A673 (cell line): ENCODE data around the gene MDFIC2. TPM values are rescaled to one million over a fixed set of nuclear protein-coding genes. Genes with fewer than 3 reads are reported as not detected.
A peak's percentile ranks its signal among the peaks of the same experiment; 100 is the strongest.

Experiments used
- BruUV-seq: library from RNA; stranded (reverse); fragments of 400-500 nt; replicated peaks from 2 replicates; lab custom pipeline; 2021; lab: Mats Ljungman, UMichigan
- CTCF ChIA-PET: fragments of 300-600 bp; sonication (Branson Sonifier 250); formaldehyde crosslinking; loops from one replicate; lab custom pipeline; 2022; ENCODE audit warnings: antibody characterized with exemption; lab: Charles Lee
- POLR2A ChIA-PET: fragments of 300-600 bp; sonication (Branson Sonifier 250); formaldehyde crosslinking; loops from one replicate; lab custom pipeline; 2022; ENCODE audit warnings: antibody characterized with exemption; ENCODE audit not compliant: low non-redundant PET; lab: Charles Lee
- DNase-seq: peaks from one replicate; pipeline ENCODE4 v3.0.0-alpha.2; 2015; ENCODE audit warnings: low spot score
- H3K27ac ChIP-seq: fragments of 200-600 bp; sonication (generic); 2 replicates; pipeline ENCODE4 v1.5.1; 2016; ENCODE audit warnings: mixed run types, low read depth, mild to moderate bottlenecking, mixed read lengths, antibody characterized with exemption, low read length; ENCODE audit not compliant: poor library complexity, severe bottlenecking
- H3K27me3 ChIP-seq: fragments of 200-600 bp; sonication (generic); replicated peaks from 2 replicates; pipeline ENCODE4 v1.6.1; 2017; ENCODE audit warnings: mixed run types, low read depth, mild to moderate bottlenecking, mixed read lengths, antibody characterized with exemption, low read length; ENCODE audit not compliant: insufficient read depth, poor library complexity
- H3K36me3 ChIP-seq: fragments of 200-600 bp; sonication (generic); 2 replicates; pipeline ENCODE4 v1.6.1; 2016; ENCODE audit warnings: mixed run types, mild to moderate bottlenecking, mixed read lengths, antibody characterized with exemption, low read length; ENCODE audit not compliant: insufficient read depth, poor library complexity, severe bottlenecking
- H3K4me1 ChIP-seq: fragments of 200-600 bp; sonication (generic); 2 replicates; pipeline ENCODE4 v1.6.1; 2017; ENCODE audit warnings: mixed run types, mild to moderate bottlenecking, mixed read lengths, antibody characterized with exemption, low read length; ENCODE audit not compliant: insufficient read depth, poor library complexity, severe bottlenecking
- H3K4me3 ChIP-seq: fragments of 200-600 bp; sonication (generic); 2 replicates; pipeline ENCODE4 v1.5.1; 2016; ENCODE audit warnings: low read depth, mixed run types, mild to moderate bottlenecking, mixed read lengths, low read length; ENCODE audit not compliant: poor library complexity, severe bottlenecking
- H3K9me3 ChIP-seq: fragments of 200-600 bp; sonication (generic); 2 replicates; pipeline ENCODE4 v1.6.1; 2016; ENCODE audit warnings: mixed run types, low read depth, mild to moderate bottlenecking, mixed read lengths, antibody characterized with exemption, low read length; ENCODE audit not compliant: poor library complexity, severe bottlenecking
- CTCF ChIP-seq: fragments of 300-800, 200-600 bp; sonication (generic); conservative IDR thresholded peaks from 2 replicates; pipeline ENCODE4 v1.5.1; 2017; ENCODE audit warnings: low read depth, mild to moderate bottlenecking, antibody characterized with exemption, low read length, moderate library complexity, mixed read lengths
- EZH2 ChIP-seq: fragments of 200-600 bp; sonication (generic); IDR thresholded peaks from 2 replicates; pipeline ENCODE4 v1.6.1; 2017; ENCODE audit warnings: borderline replicate concordance, low read depth, mild to moderate bottlenecking, mixed read lengths, antibody characterized with exemption, low read length; ENCODE audit not compliant: poor library complexity, severe bottlenecking
- intact Hi-C: fragments of 100-400 bp; cut with micrococcal nuclease; formaldehyde crosslinking; loops from one replicate; pipeline ENCODE4 v1.10.0; 2022; ENCODE audit not compliant: unreplicated experiment
- total RNA-seq: library from RNA; stranded (reverse); gene quantifications from 2 replicates; pipeline ENCODE4 v1.2.3, GENCODE V29; 2021

Gene MDFIC2
- total RNA-seq, 1 experiment from 2014 or later, result not detected

GRCh38 chr3:70309591-70309990, 2.8 kb downstream of the MDFIC2 start:
- no TSS peak for BruUV-seq
- no peak for TF ChIP-seq CTCF
- H3K9me3 ChIP-seq, result no peaks in the 10 kb centered on the region
- no peak for DNase-seq
- intact Hi-C loops, result no loop called here
- H3K4me1 ChIP-seq, result no peaks in the 10 kb centered on the region
- no peaks in the 10 kb centered on the region for H3K36me3 ChIP-seq
- H3K4me3 ChIP-seq, result no peak overlapping the region
- CTCF ChIA-PET, result no interaction called here
- H3K27me3 ChIP-seq, result no peaks in the 10 kb centered on the region
- H3K27ac ChIP-seq, result no peak overlapping the region
- POLR2A ChIA-PET, result no interaction called here

GRCh38 chr3:70308760-70309159, 3.7 kb downstream of the MDFIC2 start:
- no peak overlapping the region for H3K27ac ChIP-seq
- H3K36me3 ChIP-seq, result no peaks in the 10 kb centered on the region
- H3K4me3 ChIP-seq, result no peak overlapping the region
- H3K9me3 ChIP-seq, result no peaks in the 10 kb centered on the region
- H3K4me1 ChIP-seq, result no peaks in the 10 kb centered on the region
- intact Hi-C loops, result no loop called here
- CTCF ChIA-PET, result no interaction called here
- H3K27me3 ChIP-seq, result no peaks in the 10 kb centered on the region
- BruUV-seq, result no TSS peak
- TF ChIP-seq EZH2, result no peak
- TF ChIP-seq CTCF, result peak; percentile 36
- POLR2A ChIA-PET, result no interaction called here
- peak; percentile 7 for DNase-seq

DNA sequence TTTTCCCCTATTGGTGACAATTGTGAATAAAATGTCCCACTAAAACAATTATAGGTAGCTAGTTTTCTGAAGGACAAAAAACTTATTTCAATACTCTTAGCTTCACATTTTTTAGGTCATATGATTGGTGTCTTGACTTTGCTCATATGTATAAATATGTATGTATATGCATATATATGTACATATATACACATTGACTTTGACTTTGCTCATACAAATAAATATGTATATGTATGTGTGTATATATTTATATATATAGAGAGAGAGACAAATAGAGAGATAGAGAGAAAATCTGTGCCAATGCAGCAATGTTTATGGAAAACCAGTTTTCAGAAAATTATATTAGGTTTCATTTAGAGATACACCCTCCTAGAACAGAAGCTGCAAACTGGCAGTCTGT, 5.7 kb downstream of the MDFIC2 start:
- no peaks in the 10 kb centered on the region for H3K9me3 ChIP-seq
- POLR2A ChIA-PET, result no interaction called here
- no peak overlapping the region for H3K27ac ChIP-seq
- no peaks in the 10 kb centered on the region for H3K27me3 ChIP-seq
- no peaks in the 10 kb centered on the region for H3K4me1 ChIP-seq
- no peak overlapping the region for H3K4me3 ChIP-seq
- CTCF ChIA-PET, result no interaction called here
- intact Hi-C loops, result no loop called here
- TF ChIP-seq CTCF (no peak), EZH2 (no peak)
- no peaks in the 10 kb centered on the region for H3K36me3 ChIP-seq
- BruUV-seq, result no TSS peak
- DNase-seq, result no peak
